ENCODE results near the gene TRPM8. TPM values are rescaled to one million over a fixed set of nuclear protein-coding genes. Genes with fewer than 3 reads are reported as not detected.

TRPM8 gene
- polyA plus RNA-seq, 1 experiment, result 0.11 TPM

GRCh38 chr2:234046521-234046920 lies 129.3 kb downstream of the TRPM8 start:
- DNase-seq (ENCODE audit: low read depth, low spot score), result no peak
- CTCF ChIA-PET, result no interaction called here
- no peak for TF ChIP-seq CTCF (IDR thresholded peaks at IDR 0.05; ENCODE audit: low read depth, low read length)
- Histone ChIP-seq H3K27me3 (ENCODE audit: control insufficient read depth, insufficient read depth, low read length) (no peaks in the 10 kb centered on the region), H3K27ac (ENCODE audit: low read depth, low read length) (no peak overlapping the region), H3K9me3 (ENCODE audit: control insufficient read depth, insufficient read depth, low read length) (no peaks in the 10 kb centered on the region), H3K4me3 (ENCODE audit: low read depth, low read length) (no peak overlapping the region)
- POLR2A ChIA-PET, result no interaction called here

GRCh38 chr2:234047361-234047760 lies 130.2 kb downstream of the TRPM8 start:
- no peak for DNase-seq (ENCODE audit: low read depth, low spot score)
- no peak for TF ChIP-seq CTCF (IDR thresholded peaks at IDR 0.05; ENCODE audit: low read depth, low read length)
- no peaks in the 10 kb centered on the region for H3K27me3 ChIP-seq (ENCODE audit: control insufficient read depth, insufficient read depth, low read length)
- no peak overlapping the region for H3K27ac ChIP-seq (ENCODE audit: low read depth, low read length)
- H3K4me3 ChIP-seq (ENCODE audit: low read depth, low read length), result no peak overlapping the region
- CTCF ChIA-PET, result interaction anchor here (0.9 kb wide), 1 partner anchor 498 kb away, joined by 3 read pairs; no protein-coding TSS in a partner anchor
- H3K9me3 ChIP-seq (ENCODE audit: control insufficient read depth, insufficient read depth, low read length), result no peaks in the 10 kb centered on the region
- POLR2A ChIA-PET, result no interaction called here

GRCh38 chr2:234048049-234048448 lies 130.9 kb downstream of the TRPM8 start:
- no peaks in the 10 kb centered on the region for H3K27me3 ChIP-seq (ENCODE audit: control insufficient read depth, insufficient read depth, low read length)
- no peak for DNase-seq (ENCODE audit: low read depth, low spot score)
- CTCF ChIA-PET, result interaction anchor here (0.9 kb wide), 1 partner anchor 497 kb away, joined by 3 read pairs; no protein-coding TSS in a partner anchor
- no peak overlapping the region for H3K27ac ChIP-seq (ENCODE audit: low read depth, low read length)
- H3K9me3 ChIP-seq (ENCODE audit: control insufficient read depth, insufficient read depth, low read length), result no peaks in the 10 kb centered on the region
- no peak for TF ChIP-seq CTCF (IDR thresholded peaks at IDR 0.05; ENCODE audit: low read depth, low read length)
- POLR2A ChIA-PET, result no interaction called here
- no peak overlapping the region for H3K4me3 ChIP-seq (ENCODE audit: low read depth, low read length)

- H3K4me3 ChIP-seq (ENCODE audit: low read depth, low read length), result no peak within 1 kb of the TSS
- ChIA-PET CTCF (interaction anchor here (1.1 kb wide), 1 partner anchor 495 kb away, joined by 4 read pairs; no protein-coding TSS in a partner anchor), POLR2A (no interaction called here)
- H3K27ac ChIP-seq (ENCODE audit: low read depth, low read length), result no peak within 1 kb of the TSS
- no peak for DNase-seq (ENCODE audit: low read depth, low spot score)
- H3K27me3 ChIP-seq (ENCODE audit: control insufficient read depth, insufficient read depth, low read length), result no peaks in the 10 kb centered on the region
- no peak for TF ChIP-seq CTCF (IDR thresholded peaks at IDR 0.05; ENCODE audit: low read depth, low read length)
- H3K9me3 ChIP-seq (ENCODE audit: control insufficient read depth, insufficient read depth, low read length), result no peaks in the 10 kb centered on the region
Observed at GRCh38 chr2:234050455-234051135, 133.4 kb downstream of the TRPM8 start, which contains the start of gene SPP2. Gene SPP2 (plus strand): TSS chr2:234050702. CDS start chr2:234050787, 85 bp downstream.

GRCh38 chr2:234051374-234052070 lies 134.3 kb downstream of the TRPM8 start:
- TF ChIP-seq CTCF (IDR thresholded peaks at IDR 0.05; ENCODE audit: low read depth, low read length), result no peak
- H3K27me3 ChIP-seq (ENCODE audit: control insufficient read depth, insufficient read depth, low read length), result no peaks in the 10 kb centered on the region
- POLR2A ChIA-PET, result no interaction called here
- no peak for DNase-seq (ENCODE audit: low read depth, low spot score)
- H3K4me3 ChIP-seq (ENCODE audit: low read depth, low read length), result no peak overlapping the region
- CTCF ChIA-PET, result interaction anchor here (1.1 kb wide), 1 partner anchor 494 kb away, joined by 4 read pairs; no protein-coding TSS in a partner anchor
- H3K27ac ChIP-seq (ENCODE audit: low read depth, low read length), result no peak overlapping the region
- H3K9me3 ChIP-seq (ENCODE audit: control insufficient read depth, insufficient read depth, low read length), result no peaks in the 10 kb centered on the region

Data from AG04450 (cell line).